HepG2 (cell line): ENCODE data around the gene COL9A3. TPM values are rescaled to one million over a fixed set of nuclear protein-coding genes. Genes with fewer than 3 reads are reported as not detected.

Experiments used
- ETV6 ChIP-seq: sonication (generic); formaldehyde crosslinking; conservative IDR thresholded peaks from 2 replicates; pipeline ENCODE4 v1.4.0; 2020; ENCODE audit warnings: missing genetic modification reagents
- FOSL2 ChIP-seq: sonication (generic); formaldehyde crosslinking; IDR thresholded peaks from 2 replicates; pipeline ENCODE4 v1.4.0; 2020; ENCODE audit warnings: missing genetic modification reagents
- HBP1 ChIP-seq: IDR thresholded peaks from 2 replicates; pipeline ENCODE4 v1.6.1; 2016; ENCODE audit warnings: low read depth, control low read depth
- HNF1B ChIP-seq: sonication (generic); formaldehyde crosslinking; IDR thresholded peaks from 2 replicates; pipeline ENCODE4 v1.5.1; 2020; ENCODE audit warnings: mild to moderate bottlenecking, moderate library complexity, missing genetic modification reagents
- HOXA7 ChIP-seq: sonication (generic); formaldehyde crosslinking; IDR thresholded peaks from 2 replicates; pipeline ENCODE4 v1.8.1; 2022; ENCODE audit warnings: mild to moderate bottlenecking, missing genetic modification reagents, moderate library complexity
- PATZ1 ChIP-seq: sonication (generic); formaldehyde crosslinking; IDR thresholded peaks from 2 replicates; pipeline ENCODE4 v1.4.0; 2020; ENCODE audit warnings: missing genetic modification reagents
- PTBP1 ChIP-seq: fragments of 200-400 bp; formaldehyde crosslinking; IDR thresholded peaks from 2 replicates; pipeline ENCODE4 v1.6.1; 2018; ENCODE audit warnings: low read length, low read depth; ENCODE audit not compliant: poor library complexity, severe bottlenecking
- RBFOX2 ChIP-seq: fragments of 200-400 bp; formaldehyde crosslinking; IDR thresholded peaks from 2 replicates; pipeline ENCODE4 v1.6.1; 2017; ENCODE audit warnings: low read depth, mild to moderate bottlenecking, low read length
- SMC3 ChIP-seq: IDR thresholded peaks from 2 replicates; pipeline ENCODE4 v1.6.1; 2011; ENCODE audit warnings: low read length, improper control_type of control experiment
- SP140L ChIP-seq: sonication (generic); formaldehyde crosslinking; IDR thresholded peaks from 2 replicates; pipeline ENCODE4 v1.4.0; 2020; ENCODE audit warnings: missing genetic modification reagents, borderline replicate concordance
- TBX3 ChIP-seq: fragments of 450-650 bp; IDR thresholded peaks from 2 replicates; pipeline ENCODE4 v1.6.1; 2017; ENCODE audit warnings: antibody characterized with exemption, mild to moderate bottlenecking, inconsistent platforms, borderline replicate concordance
- THRA ChIP-seq: sonication (generic); formaldehyde crosslinking; IDR thresholded peaks from 2 replicates; pipeline ENCODE4 v1.4.0; 2020; ENCODE audit warnings: missing genetic modification reagents, borderline replicate concordance
- TOE1 ChIP-seq: sonication (generic); formaldehyde crosslinking; IDR thresholded peaks from 2 replicates; pipeline ENCODE4 v1.4.0; 2020; ENCODE audit warnings: mild to moderate bottlenecking, missing genetic modification reagents
- ZBTB2 ChIP-seq: sonication (generic); formaldehyde crosslinking; IDR thresholded peaks from 2 replicates; pipeline ENCODE4 v1.8.0; 2022; ENCODE audit warnings: low read depth, missing genetic modification reagents
- ZBTB8A ChIP-seq: sonication (generic); formaldehyde crosslinking; IDR thresholded peaks from 2 replicates; pipeline ENCODE4 v1.4.0; 2020; ENCODE audit warnings: mild to moderate bottlenecking, low read depth, missing genetic modification reagents, borderline replicate concordance
- ZFP82 ChIP-seq: sonication (generic); formaldehyde crosslinking; IDR thresholded peaks from 2 replicates; pipeline ENCODE4 v1.5.1; 2020; ENCODE audit warnings: mild to moderate bottlenecking, missing genetic modification reagents, borderline replicate concordance
- ZNF501 ChIP-seq: sonication (generic); formaldehyde crosslinking; IDR thresholded peaks from 2 replicates; pipeline ENCODE4 v1.5.1; 2020; ENCODE audit warnings: mild to moderate bottlenecking, moderate library complexity, missing genetic modification reagents
- ZNF772 ChIP-seq: sonication (generic); formaldehyde crosslinking; IDR thresholded peaks from 2 replicates; pipeline ENCODE4 v1.5.0; 2020; ENCODE audit warnings: mild to moderate bottlenecking, missing genetic modification reagents
- ZNF773 ChIP-seq: sonication (generic); formaldehyde crosslinking; IDR thresholded peaks from 2 replicates; pipeline ENCODE4 v1.4.0; 2020; ENCODE audit warnings: missing genetic modification reagents, borderline replicate concordance
- ZNF782 ChIP-seq: sonication (generic); formaldehyde crosslinking; IDR thresholded peaks from 2 replicates; pipeline ENCODE4 v1.4.0; 2020; ENCODE audit warnings: missing genetic modification reagents, mild to moderate bottlenecking, borderline replicate concordance
- ZNF839 ChIP-seq: sonication (generic); formaldehyde crosslinking; IDR thresholded peaks from 2 replicates; pipeline ENCODE4 v1.4.0; 2020; ENCODE audit warnings: missing genetic modification reagents, mild to moderate bottlenecking, borderline replicate concordance
- polyA plus RNA-seq, 8 experiments: library from polyadenylated mRNA; depleted of rRNA in 3 of 8; stranded (reverse) in 7 of 8; unstranded in 1 of 8; fragments of >200 nt; fragmentation: Illumina TruSeq in 4 of 8; extraction: Trizol in 4 of 8; gene quantifications; 2 replicates each; pipeline versions ENCODE4 v1.2.1 to v1.2.3, GENCODE V29; 2011 to 2016; ENCODE audit warnings: low read depth in 4 of 8, missing spikeins in 1 of 8, mixed read lengths in 1 of 8; ENCODE audit not compliant: insufficient read depth in 1 of 8
- total RNA-seq, 5 experiments: library from RNA; depleted of rRNA; stranded (reverse); fragments of >200 nt; fragmentation: Illumina TruSeq; extraction: Trizol; gene quantifications; 2 replicates each; pipeline ENCODE4 v1.2.3, GENCODE V29; 2016; ENCODE audit warnings: low read depth in 1 of 5

COL9A3 gene
- total and polyA plus RNA-seq, 2 of the 13 experiments (the other 11 are each of a cell fraction or from before 2014, with no cell fraction given) = 155 to 204 TPM

- no peak for TF ChIP-seq THRA (CRISPR knock-in tag)
- no peak for TF ChIP-seq SP140L (CRISPR knock-in tag)
- peak; percentile 43; the same call in 1 of the 2 replicates for TF ChIP-seq HBP1 (CRISPR knock-in tag)
- TF ChIP-seq HOXA7 (CRISPR knock-in tag) = no peak
- TF ChIP-seq ZNF772 (CRISPR knock-in tag) = no peak
- TF ChIP-seq ETV6 = no peak
- no peak for TF ChIP-seq FOSL2 (CRISPR knock-in tag)
- no peak for TF ChIP-seq TOE1 (CRISPR knock-in tag)
- TF ChIP-seq ZBTB8A (CRISPR knock-in tag) = no peak
- TF ChIP-seq ZNF773 (CRISPR knock-in tag) = peak; percentile 68; the same call in 1 of the 2 replicates
- TF ChIP-seq SMC3 = no peak
- 0 out of 2 replicates have a peak, but pooled peaks have one; percentile 21 for TF ChIP-seq ZFP82 (CRISPR knock-in tag)
- 0 out of 2 replicates have a peak, but pooled peaks have one; percentile 64 for TF ChIP-seq ZNF839 (CRISPR knock-in tag)
- TF ChIP-seq ZNF782 = no peak
- 0 out of 2 replicates have a peak, but pooled peaks have one; percentile 3 for TF ChIP-seq PATZ1
- peak; percentile 60; the same call in 1 of the 2 replicates for TF ChIP-seq TBX3
- peak; percentile 48 for TF ChIP-seq PTBP1
- TF ChIP-seq ZBTB2 = no peak
- TF ChIP-seq ZNF501 (CRISPR knock-in tag) = 0 out of 2 replicates have a peak, but pooled peaks have one; percentile 39
- TF ChIP-seq RBFOX2 = no peak
- no peak for TF ChIP-seq HNF1B (CRISPR knock-in tag)
Observed at GRCh38 chr20:62796699-62797491, 20.0 kb upstream of the COL9A3 start (continued).
